Heart right ventricle (tissue), 16 donors: Measurements from ENCODE around the gene GPR18. TPM values are rescaled to one million over a fixed set of nuclear protein-coding genes. Genes with fewer than 3 reads are reported as not detected.

ENCODE experiments used
- ATAC-seq, 8 donors: fragments of 200-7000 bp; cut with Tn5 transposase; one replicate each; pipeline ENCODE4 v1.9.1; 2020; ENCODE audit warnings: mild to moderate bottlenecking in 8 of 8, moderate library complexity in 8 of 8, moderate number of reproducible peaks in 1 of 8
- DNase-seq, 2 donors: peaks; one replicate each; pipeline ENCODE4 v3.0.0-alpha.2; 2020
- H3K27ac ChIP-seq, 10 donors: fragments of 200-600 bp; sonication (generic) in 2 of 10; one replicate each; pipeline versions ENCODE4 v1.5.0 to v1.8.0; 2020 to 2022; ENCODE audit warnings: mild to moderate bottlenecking in 3 of 10
- H3K27me3 ChIP-seq, 7 donors: fragments of 200-600 bp; one replicate each; pipeline ENCODE4 v1.8.0; 2021 to 2022; ENCODE audit warnings: mild to moderate bottlenecking in 2 of 7
- H3K36me3 ChIP-seq, 9 donors: fragments of 200-600 bp; sonication (generic) in 1 of 9; one replicate each; pipeline versions ENCODE4 v1.5.0 to v1.8.0; 2020 to 2022; ENCODE audit warnings: mild to moderate bottlenecking in 2 of 9
- H3K4me1 ChIP-seq, 9 donors: fragments of 200-600 bp; sonication (generic) in 1 of 9; one replicate each; pipeline versions ENCODE4 v1.5.0 to v1.8.0; 2020 to 2022; ENCODE audit warnings: mild to moderate bottlenecking in 4 of 9
- H3K4me3 ChIP-seq, 10 donors: fragments of 200-600 bp; sonication (generic) in 2 of 10; one replicate each; pipeline versions ENCODE4 v1.5.0 to v1.8.0; 2020 to 2022; ENCODE audit warnings: mild to moderate bottlenecking in 7 of 10, moderate library complexity in 2 of 10
- H3K9me3 ChIP-seq, 11 donors: fragments of 200-600 bp in 10 of 11; sonication (generic) in 2 of 11; one replicate each; pipeline versions ENCODE4 v1.5.0 to v1.8.0; 2013 to 2022; ENCODE audit warnings: mild to moderate bottlenecking in 2 of 11, control low read depth in 1 of 11, moderate library complexity in 1 of 11
- CTCF ChIP-seq, 9 donors: fragments of 200-600 bp; sonication (generic) in 2 of 9; IDR thresholded peaks; one replicate each; pipeline versions ENCODE4 v1.5.0 to v1.8.0; 2021 to 2022; ENCODE audit warnings: antibody characterized with exemption in 9 of 9, mild to moderate bottlenecking in 5 of 9, moderate library complexity in 1 of 9
- WGBS, 2 donors: extraction: QIAGEN DNeasy Blood & Tissue Kit; methylation state at CpG; one replicate each; pipeline ENCODE4 v1.1.7; 2013; ENCODE audit warnings: inconsistent platforms in 1 of 2; 5-methylcytosine and 5-hydroxymethylcytosine counted together
- intact Hi-C, 10 donors: fragments of 100-400 bp; cut with DNase I; formaldehyde crosslinking; loops; one replicate each; pipeline versions ENCODE4 v1.11.1 to v1.14.2; 2022
- long read RNA-seq, 3 donors: library from polyadenylated mRNA; unstranded; transcript quantifications; one replicate each; pipeline ENCODE4 v2.0.0, GENCODE V29; 2020 to 2021
- polyA plus RNA-seq, 2 donors: library from polyadenylated mRNA; stranded (reverse); fragments of 200-250 nt; gene quantifications; one replicate each; pipeline ENCODE4 v1.2.3, GENCODE V29; 2013
- total RNA-seq, 10 donors: library from RNA; stranded (reverse); fragmentation: NEBNext Ultra II Directional in 3 of 10; extraction: Animal tissue kit (Norgen Biotek cat#: 25700) in 3 of 10; gene quantifications; one replicate each; pipeline versions ENCODE4 v1.2.1 to v1.2.4, GENCODE V29; 2021 to 2023
- donor health status: Arrhythmogenic right ventricular cardiomyopathy.
- donor health status: ischemic (EF 13 %, LVEDD 7.1; RV severe dilation, severe dysfunction).
- donor health status: healthy with polysubstance abuse.
- donor health status: DM: no; HTN: yes; CAD: no.
- donor health status: DM: no; HTN: no; CAD: no.
- donor health status: ischemic (EF 25% LVEDD 6.9; RV normal size, moderate dysfunction).
- donor health status: ischemic (EF 25% LVEDD 5.7; RV mildly dilated, moderate dysfunction).
- donor health status: healthy.
- donor health status: DM: yes; HTN: yes; CAD: no.
- donor health status: Ischemic cardiomyopathy.
- donor health status: ischemic (EF 35%, LVEDD 5.7; RV mildly dilated, moderate dysfunction).
- donor health status: nonischemic (EF 11% LVEDD 7.7; RV severe dilation, severe dysfunction).
- donor health status: DM: yes; HTN: yes; CAD: no.
- donor health status: PGD.
- donor health status: ischemic (EF 29% LVEDD 5.4; RV normal size, mild dysfunction).
- donor health status: nonischemic (EF 23%, LVEDD 6.1; RV moderate dilation, normal function).

GPR18 gene
- total RNA-seq = under 1 TPM in 1 of 10 donors, not detected in 9; 0.95 TPM
- polyA plus RNA-seq = not detected
- long read RNA-seq, donor 1 = 0 reads
- long read RNA-seq, donor 2 = 0 reads
- long read RNA-seq, donor 3 = 0 reads

- Histone ChIP-seq H3K9me3 (no peaks in the 10 kb centered on the region), H3K27ac (peak within 1 kb of the TSS in 3 of 10 donors; percentile 27 to 66 (median 33)), H3K27me3 (no peaks in the 10 kb centered on the region), H3K4me1 (peaks cover 0 to 37% (median 11%) of the 10 kb centered on the region in 9 donors), H3K36me3 (peaks cover 0 to 29% (median 8%) of the 10 kb centered on the region in 9 donors), H3K4me3 (peak within 1 kb of the TSS in 1 of 10 donors; percentile 35)
- DNase-seq (no peak), ATAC-seq (no peak)
- 79 to 81% methylated on average over 4 of the region's 4 CpGs for WGBS, 2 donors
- intact Hi-C loops = no loop called here
- TF ChIP-seq CTCF (IDR thresholded peaks at IDR 0.05) = no peak
Measured at GRCh38 chr13:99258210-99258860, at the start of gene GPR18. TSS of gene GPR18 (minus strand) at chr13:99258379. CDS start at chr13:99255872, 2,507 bp downstream.

GRCh38 chr13:99307648-99308339, 49.6 kb upstream of the GPR18 start:
- peaks cover 5 to 71% (median 16%) of the 10 kb centered on the region in 9 donors for H3K4me1 ChIP-seq
- peak overlapping the region in 6 of 10 donors; percentile 27 to 89 (median 46) for H3K27ac ChIP-seq
- no peak for TF ChIP-seq CTCF (IDR thresholded peaks at IDR 0.05)
- intact Hi-C loops = no loop called here
- no peak for DNase-seq
- H3K9me3 ChIP-seq = no peaks in the 10 kb centered on the region
- no peaks in the 10 kb centered on the region for H3K27me3 ChIP-seq
- ATAC-seq = peak in 6 of 8 donors; percentile 38 to 72 (median 46)
- H3K36me3 ChIP-seq = peaks cover 0 to 28% (median 0%) of the 10 kb centered on the region in 9 donors
- peak overlapping the region in 1 of 10 donors; percentile 52 for H3K4me3 ChIP-seq
- 27 to 46% methylated on average over 6 of the region's 6 CpGs for WGBS, 2 donors

GRCh38 chr13:99307247-99307646, 49.1 kb upstream of the GPR18 start, which contains the start of gene GPR183:
TSS of gene GPR183 (minus strand) at chr13:99307399. CDS start at chr13:99296145, 11,254 bp downstream.
- H3K27me3 ChIP-seq = no peaks in the 10 kb centered on the region
- 15 to 25% methylated on average over 4 of the region's 4 CpGs for WGBS, 2 donors
- ATAC-seq = peak in 7 of 8 donors; percentile 47 to 87 (median 82)
- H3K4me3 ChIP-seq = peak within 1 kb of the TSS in 4 of 10 donors; percentile 11 to 52 (median 23)
- no peak for DNase-seq
- intact Hi-C loops = no loop called here
- H3K36me3 ChIP-seq = peaks cover 0 to 28% (median 0%) of the 10 kb centered on the region in 9 donors
- no peak for TF ChIP-seq CTCF (IDR thresholded peaks at IDR 0.05)
- H3K4me1 ChIP-seq = peaks cover 5 to 70% (median 21%) of the 10 kb centered on the region in 9 donors
- H3K27ac ChIP-seq = peak within 1 kb of the TSS in 6 of 10 donors; percentile 27 to 89 (median 46)
- H3K9me3 ChIP-seq = no peaks in the 10 kb centered on the region

- Histone ChIP-seq H3K9me3 (no peaks in the 10 kb centered on the region), H3K4me3 (peak overlapping the region in 4 of 10 donors; percentile 11 to 52 (median 23)), H3K27me3 (no peaks in the 10 kb centered on the region), H3K36me3 (peaks cover 0 to 28% (median 0%) of the 10 kb centered on the region in 9 donors), H3K27ac (peak overlapping the region in 4 of 10 donors; percentile 11 to 89 (median 30)), H3K4me1 (peaks cover 5 to 69% (median 17%) of the 10 kb centered on the region in 9 donors)
- WGBS, 2 donors = 89 to 92% methylated on average over 8 of the region's 8 CpGs
- DNase-seq (no peak), ATAC-seq (no peak)
- no peak for TF ChIP-seq CTCF (IDR thresholded peaks at IDR 0.05)
- intact Hi-C loops = no loop called here
Measured at GRCh38 chr13:99305566-99305965, 47.4 kb upstream of the GPR18 start.
